OCI-LY1 (cell line): ENCODE results near the gene ZNF487.

Experiments used
- H2AFZ ChIP-seq: fragments of 200-600 bp; sonication (generic), shearing (Covaris generic); 2 replicates; pipeline ENCODE4 v1.6.0; 2014; ENCODE audit warnings: antibody characterized with exemption, mild to moderate bottlenecking, low read length
- H3F3A ChIP-seq: fragments of 200-600 bp; sonication (generic), shearing (Covaris generic); 2 replicates; pipeline ENCODE4 v1.6.0; 2014; ENCODE audit warnings: mild to moderate bottlenecking, antibody characterized with exemption, low read length, moderate library complexity; ENCODE audit not compliant: insufficient read depth
- H3K27ac ChIP-seq: fragments of 200-600 bp; sonication (generic); 2 replicates; pipeline ENCODE4 v1.5.1; 2014; ENCODE audit warnings: low read length, mixed run types, mild to moderate bottlenecking, low read depth; ENCODE audit not compliant: poor library complexity, severe bottlenecking
- H3K27me3 ChIP-seq: fragments of 200-600 bp; sonication (generic); 2 replicates; pipeline ENCODE4 v1.6.0; 2014; ENCODE audit warnings: antibody characterized with exemption, mild to moderate bottlenecking, low read length, moderate library complexity; ENCODE audit not compliant: insufficient read depth
- H3K36me3 ChIP-seq: fragments of 200-600 bp; sonication (generic); 2 replicates; pipeline ENCODE4 v1.6.1; 2014; ENCODE audit warnings: mild to moderate bottlenecking, antibody characterized with exemption, low read length, moderate library complexity, mixed read lengths; ENCODE audit not compliant: insufficient read depth
- H3K4me1 ChIP-seq: fragments of 200-600 bp; sonication (generic); 2 replicates; pipeline ENCODE4 v1.5.1; 2014; ENCODE audit warnings: mild to moderate bottlenecking, low read length, moderate library complexity; ENCODE audit not compliant: insufficient read depth, severe bottlenecking
- H3K4me2 ChIP-seq: fragments of 200-600 bp; sonication (generic), shearing (Covaris generic); 2 replicates; pipeline ENCODE4 v1.6.1; 2014; ENCODE audit warnings: low read length
- H3K4me3 ChIP-seq: fragments of 200-600 bp; sonication (generic); 2 replicates; pipeline ENCODE4 v1.5.1; 2014; ENCODE audit warnings: low read length, low read depth, mild to moderate bottlenecking, mixed read lengths; ENCODE audit not compliant: poor library complexity, severe bottlenecking
- H3K79me2 ChIP-seq: fragments of 200-600 bp; shearing (Covaris generic); 2 replicates; pipeline ENCODE4 v1.6.1; 2016; ENCODE audit warnings: mixed run types, low read length, mixed read lengths; ENCODE audit not compliant: insufficient read depth
- H3K9ac ChIP-seq: fragments of 200-600 bp; sonication (generic), shearing (Covaris generic); 2 replicates; pipeline ENCODE4 v1.6.1; 2014; ENCODE audit warnings: mild to moderate bottlenecking, low read length, mixed read lengths
- H3K9me2 ChIP-seq: fragments of 200-600 bp; sonication (generic), shearing (Covaris generic); 2 replicates; pipeline ENCODE4 v1.6.1; 2014; ENCODE audit warnings: low read depth, mild to moderate bottlenecking, low read length, mixed read lengths
- H3K9me3 ChIP-seq: fragments of 200-600 bp; shearing (Covaris generic); 2 replicates; pipeline ENCODE4 v1.6.1; 2014; ENCODE audit warnings: low read length, mixed read lengths
- H4K20me1 ChIP-seq: fragments of 200-600 bp; sonication (generic), shearing (Covaris generic); 2 replicates; pipeline ENCODE4 v1.6.0; 2016; ENCODE audit warnings: mild to moderate bottlenecking, low read length; ENCODE audit not compliant: insufficient read depth
- CTCF ChIP-seq: fragments of 200-600 bp; sonication (generic), shearing (Covaris generic); IDR thresholded peaks from 2 replicates; pipeline ENCODE4 v1.5.1; 2017; ENCODE audit warnings: mild to moderate bottlenecking, antibody characterized with exemption, low read length, moderate library complexity, mixed read lengths
- EZH2 ChIP-seq: fragments of 200-600 bp; sonication (generic), shearing (Covaris generic); IDR thresholded peaks from 2 replicates; pipeline ENCODE4 v1.8.0; 2017; ENCODE audit warnings: borderline replicate concordance, mixed run types, mild to moderate bottlenecking, antibody characterized with exemption, low read length, moderate library complexity, mixed read lengths

Gene ZNF487

GRCh38 chr10:43471146-43471545 lies 34.2 kb downstream of the ZNF487 start:
- no peaks in the 10 kb centered on the region for H3F3A ChIP-seq
- TF ChIP-seq CTCF (no peak), EZH2 (no peak)
- H2AFZ ChIP-seq, result no peak overlapping the region
- H3K79me2 ChIP-seq, result no peaks in the 10 kb centered on the region
- no peak overlapping the region for H3K27ac ChIP-seq
- H3K9me3 ChIP-seq, result no peaks in the 10 kb centered on the region
- H3K9me2 ChIP-seq, result no peaks in the 10 kb centered on the region
- H3K9ac ChIP-seq, result no peak overlapping the region
- no peak overlapping the region for H3K4me2 ChIP-seq
- H3K4me1 ChIP-seq, result no peaks in the 10 kb centered on the region
- no peaks in the 10 kb centered on the region for H4K20me1 ChIP-seq
- no peaks in the 10 kb centered on the region for H3K36me3 ChIP-seq
- no peak overlapping the region for H3K4me3 ChIP-seq
- H3K27me3 ChIP-seq, result no peaks in the 10 kb centered on the region

DNA sequence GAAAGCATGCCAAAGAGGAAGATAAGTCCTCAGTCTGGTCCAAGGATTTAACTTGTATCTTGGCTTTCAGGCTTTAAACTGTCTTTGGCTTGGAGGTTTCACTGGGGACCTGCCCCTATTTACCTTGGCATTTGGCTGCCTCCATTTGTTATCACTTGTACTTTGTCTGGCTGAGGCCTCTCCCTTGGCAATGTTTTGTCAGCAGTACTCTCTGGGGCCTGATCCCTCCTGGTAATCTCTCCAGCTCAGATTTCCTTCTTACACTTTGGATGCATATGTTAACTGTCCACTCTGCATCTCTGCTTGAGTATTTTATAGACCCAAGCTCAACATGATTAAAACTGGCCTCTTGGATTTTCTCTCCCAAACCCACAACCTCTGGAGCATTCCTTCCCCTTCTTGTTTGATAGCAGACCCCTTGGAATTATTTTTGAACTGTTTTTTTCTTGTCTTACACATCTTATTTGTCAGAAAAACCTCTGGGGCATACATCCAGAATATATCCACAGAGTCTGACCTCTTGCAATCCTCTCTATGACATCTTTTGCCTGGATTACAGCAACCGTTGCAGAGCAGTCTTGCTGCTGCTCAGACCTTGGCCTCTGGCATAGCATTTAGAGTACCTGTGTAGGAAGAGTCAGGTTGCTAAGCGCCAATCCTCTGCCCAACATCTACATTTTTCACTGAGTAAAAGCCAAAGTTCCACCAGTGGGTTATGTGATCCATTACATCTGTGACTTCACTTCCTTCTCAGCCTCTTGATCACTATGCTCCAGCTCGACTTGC lies 35.2 kb downstream of the ZNF487 start:
- H3K79me2 ChIP-seq, result no peaks in the 10 kb centered on the region
- no peaks in the 10 kb centered on the region for H4K20me1 ChIP-seq
- H2AFZ ChIP-seq, result no peak overlapping the region
- no peak overlapping the region for H3K4me3 ChIP-seq
- TF ChIP-seq CTCF (no peak), EZH2 (no peak)
- no peaks in the 10 kb centered on the region for H3F3A ChIP-seq
- H3K27ac ChIP-seq, result no peak overlapping the region
- H3K4me1 ChIP-seq, result no peaks in the 10 kb centered on the region
- H3K9me3 ChIP-seq, result no peaks in the 10 kb centered on the region
- no peaks in the 10 kb centered on the region for H3K9me2 ChIP-seq
- H3K4me2 ChIP-seq, result no peak overlapping the region
- no peaks in the 10 kb centered on the region for H3K27me3 ChIP-seq
- no peak overlapping the region for H3K9ac ChIP-seq
- H3K36me3 ChIP-seq, result no peaks in the 10 kb centered on the region

GRCh38 chr10:43479275-43479674 lies 42.4 kb downstream of the ZNF487 start:
- Histone ChIP-seq H3K27ac (no peak overlapping the region), H3K4me2 (no peak overlapping the region), H3K27me3 (no peaks in the 10 kb centered on the region), H3K36me3 (no peaks in the 10 kb centered on the region), H3F3A (no peaks in the 10 kb centered on the region), H3K9me3 (peaks cover 15% of the 10 kb centered on the region), H3K4me1 (no peaks in the 10 kb centered on the region), H4K20me1 (no peaks in the 10 kb centered on the region), H3K4me3 (no peak overlapping the region), H3K9ac (no peak overlapping the region), H3K79me2 (no peaks in the 10 kb centered on the region), H2AFZ (no peak overlapping the region), H3K9me2 (no peaks in the 10 kb centered on the region)
- TF ChIP-seq EZH2 (no peak), CTCF (no peak)
